K562 (cell line): ENCODE measurements around the gene MLC1. TPM values are rescaled to one million over a fixed set of nuclear protein-coding genes. Genes with fewer than 3 reads are reported as not detected.

Experiments used
- ZNF407 ChIP-seq: fragments of 450-650 bp; IDR thresholded peaks from 2 replicates; pipeline ENCODE4 v1.6.1; 2016; ENCODE audit warnings: low read depth
- ZNF740 ChIP-seq, 3 experiments: fragments of 200-800 bp in 1 of 3; sonication (Bioruptor generic) in 1 of 3; sonication (generic) in 1 of 3; formaldehyde crosslinking in 1 of 3; IDR thresholded peaks; 2 replicates each; pipeline versions ENCODE4 v1.6.1 to v1.8.0; 2016 to 2022; ENCODE audit warnings: mild to moderate bottlenecking in 2 of 3, missing compliant biosample characterization in 2 of 3, missing genetic modification characterization in 2 of 3, missing genetic modification reagents in 1 of 3
- ZNF79 ChIP-seq: fragments of 250-450 bp; sonication (Bioruptor Pico); IDR thresholded peaks from 2 replicates; pipeline ENCODE4 v1.4.0; 2020; ENCODE audit warnings: low read depth, mild to moderate bottlenecking, moderate library complexity
- polyA plus RNA-seq, 8 experiments: library from polyadenylated mRNA; depleted of rRNA in 4 of 8; stranded (reverse) in 5 of 8; unstranded in 3 of 8; fragments of >200 nt; fragmentation: Nextera tagmentation in 2 of 8; fragmentation: Illumina TruSeq in 1 of 8; extraction: Ambion mirVana in 2 of 8; extraction: Trizol in 1 of 8; gene quantifications; 2 replicates each; pipeline versions ENCODE4 v1.2.1 to v1.2.3, GENCODE V29; 2011 to 2014; ENCODE audit warnings: inconsistent platforms in 1 of 8, missing spikeins in 1 of 8
- total RNA-seq, 7 experiments: library from RNA; depleted of rRNA in 6 of 7; stranded (reverse); fragments of >200 nt in 6 of 7; fragmentation: Illumina TruSeq in 2 of 7; extraction: Trizol in 2 of 7; gene quantifications; 2 replicates each; pipeline versions ENCODE4 v1.2.1 to v1.2.3, GENCODE V29; 2011 to 2021; ENCODE audit warnings: low replicate concordance in 1 of 7

The MLC1 gene
- total and polyA plus RNA-seq, 9 of the 15 experiments (the other 6 are each of a cell fraction or from before 2014, with no cell fraction given) = 0.06 to 0.98 (median 0.39) TPM

GRCh38 chr22:50047346-50047745 is 37.9 kb downstream of the MLC1 start (continued):
- TF ChIP-seq ZNF407 = no peak
- no peak for TF ChIP-seq ZNF740 (CRISPR knock-in tag; IDR thresholded peaks at IDR 0.05)
- TF ChIP-seq ZNF740 (tag; IDR thresholded peaks at IDR 0.05) = no peak
- no peak for TF ChIP-seq ZNF79 (CRISPR knock-in tag)
- TF ChIP-seq, all 486 proteins: peak for 0
